Mesendoderm (in vitro differentiated cells): Measurements from ENCODE around the gene SYMPK.

Source experiments
- DNase-seq: peaks from one replicate; pipeline ENCODE4 v3.0.0; 2013
- H2AK5ac ChIP-seq: 2 replicates; pipeline ENCODE4 v1.6.1; 2013; ENCODE audit warnings: low read length, inconsistent platforms
- H2BK120ac ChIP-seq: 2 replicates; pipeline ENCODE4 v1.6.1; 2013; ENCODE audit warnings: low read depth, mild to moderate bottlenecking, low read length, moderate library complexity, mixed read lengths
- H2BK15ac ChIP-seq: replicated peaks from 2 replicates; pipeline ENCODE4 v1.6.1; 2013; ENCODE audit warnings: low read depth, mild to moderate bottlenecking, moderate library complexity
- H2BK5ac ChIP-seq: 2 replicates; pipeline ENCODE4 v1.6.1; 2013; ENCODE audit warnings: low read length, inconsistent platforms
- H3K18ac ChIP-seq: 2 replicates; pipeline ENCODE4 v1.6.1; 2013; ENCODE audit warnings: mild to moderate bottlenecking, low read length, mixed read lengths
- H3K23ac ChIP-seq: one replicate; pipeline ENCODE4 v1.6.1; 2013; ENCODE audit warnings: low read length
- H3K27ac ChIP-seq: 2 replicates; pipeline ENCODE4 v1.5.1; 2013; ENCODE audit warnings: low read depth, mild to moderate bottlenecking, inconsistent platforms, low read length, moderate library complexity
- H3K27me3 ChIP-seq: 2 replicates; pipeline ENCODE4 v1.6.1; 2013; ENCODE audit warnings: low read length, control low read depth, mild to moderate bottlenecking, inconsistent platforms; ENCODE audit not compliant: insufficient read depth, poor library complexity
- H3K36me3 ChIP-seq: 2 replicates; pipeline ENCODE4 v1.6.1; 2013; ENCODE audit warnings: low read length, inconsistent platforms; ENCODE audit not compliant: control insufficient read depth, insufficient read depth
- H3K4ac ChIP-seq: one replicate; pipeline ENCODE4 v1.6.1; 2013; ENCODE audit warnings: low read depth, mild to moderate bottlenecking, low read length, moderate library complexity
- H3K4me1 ChIP-seq: 2 replicates; pipeline ENCODE4 v1.6.1; 2013; ENCODE audit warnings: low read depth, low read length, inconsistent platforms; ENCODE audit not compliant: control insufficient read depth
- H3K4me2 ChIP-seq: 2 replicates; pipeline ENCODE4 v1.6.1; 2013; ENCODE audit warnings: low read length
- H3K4me3 ChIP-seq: 2 replicates; pipeline ENCODE4 v1.5.1; 2013; ENCODE audit warnings: mild to moderate bottlenecking, low read length
- H3K56ac ChIP-seq: one replicate; pipeline ENCODE4 v1.6.1; 2013; ENCODE audit warnings: low read length
- H3K79me1 ChIP-seq: 2 replicates; pipeline ENCODE4 v1.6.1; 2013; ENCODE audit warnings: low read length, inconsistent platforms
- H3K79me2 ChIP-seq: 2 replicates; pipeline ENCODE4 v1.6.1; 2013; ENCODE audit warnings: mild to moderate bottlenecking, low read length; ENCODE audit not compliant: control insufficient read depth, insufficient read depth
- H3K9ac ChIP-seq: 2 replicates; pipeline ENCODE4 v1.6.1; 2013; ENCODE audit warnings: low read length, inconsistent platforms
- H4K5ac ChIP-seq: one replicate; pipeline ENCODE4 v1.6.1; 2013; ENCODE audit warnings: low read length
- H4K8ac ChIP-seq: one replicate; pipeline ENCODE4 v1.6.1; 2013; ENCODE audit warnings: low read depth, mild to moderate bottlenecking, control low read depth, low read length, moderate library complexity
- WGBS: extraction: QIAGEN DNeasy Blood & Tissue Kit; methylation state at CpG from one replicate; pipeline ENCODE4 v1.1.7; 2013; ENCODE audit warnings: low lambda C conversion rate, missing lambda C conversion rate; ENCODE audit not compliant: insufficient coverage; ENCODE audit errors: extremely low coverage; 5-methylcytosine and 5-hydroxymethylcytosine counted together

Gene SYMPK

GRCh38 chr19:45769821-45770191, 93.1 kb downstream of the SYMPK start:
- no peak overlapping the region for H4K5ac ChIP-seq
- peak overlapping the region; percentile 96 for H3K27ac ChIP-seq
- peak overlapping the region; percentile 100 for H3K4me2 ChIP-seq
- no peaks in the 10 kb centered on the region for H3K79me1 ChIP-seq
- no peak overlapping the region for H2AK5ac ChIP-seq
- H3K4me1 ChIP-seq = peaks cover 8% of the 10 kb centered on the region
- no peak overlapping the region for H4K8ac ChIP-seq
- no peak for DNase-seq
- H3K9ac ChIP-seq = peak overlapping the region; percentile 82
- H3K4ac ChIP-seq = peak overlapping the region; percentile 62
- peak overlapping the region; percentile 99 for H3K56ac ChIP-seq
- WGBS = no CpG with 5 or more reads among the region's 28 CpGs
- no peaks in the 10 kb centered on the region for H3K79me2 ChIP-seq
- H3K27me3 ChIP-seq = no peaks in the 10 kb centered on the region
- H3K4me3 ChIP-seq = peak overlapping the region; percentile 62
- peak overlapping the region; percentile 25 for H3K18ac ChIP-seq
- no peak overlapping the region for H3K23ac ChIP-seq
- no peaks in the 10 kb centered on the region for H3K36me3 ChIP-seq
- H2BK5ac ChIP-seq = no peak overlapping the region
- H2BK15ac ChIP-seq = no peak overlapping the region
- H2BK120ac ChIP-seq = no peak overlapping the region

- Histone ChIP-seq H3K4me2 (peak within 1 kb of the TSS; percentile 100), H3K9ac (peak within 1 kb of the TSS; percentile 100), H3K18ac (peak within 1 kb of the TSS; percentile 94), H3K36me3 (no peaks in the 10 kb centered on the region), H4K5ac (no peak within 1 kb of the TSS), H3K27ac (peak within 1 kb of the TSS; percentile 98), H3K56ac (peak within 1 kb of the TSS; percentile 100), H3K79me1 (no peaks in the 10 kb centered on the region), H3K23ac (peak within 1 kb of the TSS; percentile 98), H3K27me3 (no peaks in the 10 kb centered on the region), H2BK120ac (peak within 1 kb of the TSS; percentile 48), H3K4me3 (peak within 1 kb of the TSS; percentile 95), H3K4ac (peak within 1 kb of the TSS; percentile 94), H2BK5ac (peak within 1 kb of the TSS; percentile 99), H2BK15ac (no peak within 1 kb of the TSS), H3K79me2 (no peaks in the 10 kb centered on the region), H3K4me1 (peaks cover 8% of the 10 kb centered on the region), H4K8ac (peak within 1 kb of the TSS; percentile 69), H2AK5ac (peak within 1 kb of the TSS; percentile 100)
- DNase-seq = peak; percentile 99
- no CpG with 5 or more reads among the region's 70 CpGs for WGBS
Observed at GRCh38 chr19:45768984-45769782, 93.8 kb downstream of the SYMPK start, which contains the start of gene SIX5. Gene SIX5 (minus strand): TSS chr19:45769252. CDS start chr19:45768844, 408 bp downstream.

- H3K27me3 ChIP-seq = no peaks in the 10 kb centered on the region
- H3K79me1 ChIP-seq = no peaks in the 10 kb centered on the region
- peaks cover 8% of the 10 kb centered on the region for H3K4me1 ChIP-seq
- H3K4ac ChIP-seq = peak overlapping the region; percentile 94
- peak overlapping the region; percentile 100 for H2AK5ac ChIP-seq
- H3K9ac ChIP-seq = peak overlapping the region; percentile 100
- no peaks in the 10 kb centered on the region for H3K36me3 ChIP-seq
- no peaks in the 10 kb centered on the region for H3K79me2 ChIP-seq
- peak overlapping the region; percentile 95 for H3K4me3 ChIP-seq
- H3K27ac ChIP-seq = peak overlapping the region; percentile 98
- H3K4me2 ChIP-seq = peak overlapping the region; percentile 99
- peak; percentile 60 for DNase-seq
- H3K18ac ChIP-seq = peak overlapping the region; percentile 94
- H4K8ac ChIP-seq = peak overlapping the region; percentile 69
- H4K5ac ChIP-seq = no peak overlapping the region
- H3K23ac ChIP-seq = peak overlapping the region; percentile 98
- H2BK120ac ChIP-seq = peak overlapping the region; percentile 48
- no CpG with 5 or more reads among the region's 33 CpGs for WGBS
- H2BK5ac ChIP-seq = peak overlapping the region; percentile 99
- peak overlapping the region; percentile 100 for H3K56ac ChIP-seq
- no peak overlapping the region for H2BK15ac ChIP-seq
Observed at GRCh38 chr19:45768655-45768983, 94.3 kb downstream of the SYMPK start.

- Histone ChIP-seq H3K27ac (peak overlapping the region; percentile 98), H3K4me3 (peak overlapping the region; percentile 81), H3K36me3 (no peaks in the 10 kb centered on the region), H3K23ac (peak overlapping the region; percentile 98), H2BK15ac (no peak overlapping the region), H3K9ac (peak overlapping the region; percentile 100), H3K4ac (peak overlapping the region; percentile 94), H4K8ac (no peak overlapping the region), H3K4me1 (peaks cover 8% of the 10 kb centered on the region), H3K18ac (peak overlapping the region; percentile 94), H2AK5ac (no peak overlapping the region), H4K5ac (no peak overlapping the region), H3K27me3 (no peaks in the 10 kb centered on the region), H3K79me1 (no peaks in the 10 kb centered on the region), H2BK5ac (no peak overlapping the region), H3K79me2 (no peaks in the 10 kb centered on the region), H2BK120ac (peak overlapping the region; percentile 48), H3K4me2 (peak overlapping the region; percentile 96), H3K56ac (peak overlapping the region; percentile 100)
- no CpG with 5 or more reads among the region's 102 CpGs for WGBS
- peak; percentile 80 for DNase-seq
Observed at GRCh38 chr19:45767881-45768654, 94.9 kb downstream of the SYMPK start.

GRCh38 chr19:45767410-45767880, 95.5 kb downstream of the SYMPK start:
- no CpG with 5 or more reads among the region's 31 CpGs for WGBS
- H2AK5ac ChIP-seq = no peak overlapping the region
- H3K4ac ChIP-seq = peak overlapping the region; percentile 58
- H3K79me1 ChIP-seq = no peaks in the 10 kb centered on the region
- H2BK5ac ChIP-seq = no peak overlapping the region
- peak overlapping the region; percentile 98 for H3K23ac ChIP-seq
- H3K36me3 ChIP-seq = no peaks in the 10 kb centered on the region
- H4K8ac ChIP-seq = no peak overlapping the region
- H3K4me3 ChIP-seq = peak overlapping the region; percentile 81
- peak; percentile 66 for DNase-seq
- no peak overlapping the region for H4K5ac ChIP-seq
- H2BK120ac ChIP-seq = peak overlapping the region; percentile 1
- no peaks in the 10 kb centered on the region for H3K79me2 ChIP-seq
- peak overlapping the region; percentile 77 for H3K18ac ChIP-seq
- H3K27me3 ChIP-seq = no peaks in the 10 kb centered on the region
- peak overlapping the region; percentile 96 for H3K4me2 ChIP-seq
- H2BK15ac ChIP-seq = no peak overlapping the region
- H3K56ac ChIP-seq = peak overlapping the region; percentile 100
- peak overlapping the region; percentile 67 for H3K27ac ChIP-seq
- peaks cover 8% of the 10 kb centered on the region for H3K4me1 ChIP-seq
- H3K9ac ChIP-seq = peak overlapping the region; percentile 100
